NCI-H446 (cell line): ENCODE measurements around the gene EPHB1.
A peak's percentile ranks its signal among the peaks of the same experiment; 100 is the strongest.

Source experiments
- DNase-seq, 2 experiments: peaks; one replicate each; lab custom pipeline; 2025; lab: John Stamatoyannopoulos, UW

Gene EPHB1

GRCh38 chr3:134809427-134810051 is 14.5 kb downstream of the EPHB1 start:
- DNase-seq, result no peak

- DNase-seq, result no peak
These were observed 15.0 kb downstream of the EPHB1 start for GRCh38 chr3:134810052-134810435.

DNA sequence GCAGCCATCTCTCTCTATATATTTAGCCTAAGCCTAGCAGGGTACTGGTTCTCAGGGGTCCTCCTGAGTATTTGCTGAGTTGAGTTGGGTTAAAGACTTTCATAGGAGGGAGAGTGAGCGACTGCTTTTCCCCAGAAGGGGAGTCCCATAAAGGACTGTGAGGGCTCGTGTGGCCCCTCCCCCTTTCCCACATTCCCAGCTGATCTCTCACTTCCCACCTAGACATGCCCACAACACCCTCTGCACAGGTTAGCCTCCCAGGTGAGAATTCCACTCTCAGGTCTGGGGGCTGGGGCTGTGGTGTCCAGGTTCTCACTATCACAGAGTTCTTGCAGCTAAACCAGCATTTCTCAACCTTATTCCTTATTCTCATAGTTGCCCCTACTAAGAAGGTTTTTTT is 15.8 kb downstream of the EPHB1 start:
- no peak for DNase-seq

- no peak for DNase-seq
These were observed 18.6 kb downstream of the EPHB1 start for GRCh38 chr3:134813618-134814017.

- DNase-seq, result no peak
These were observed 20.5 kb downstream of the EPHB1 start for GRCh38 chr3:134815519-134815918.

GRCh38 chr3:134816623-134817022 is 21.6 kb downstream of the EPHB1 start:
- no peak for DNase-seq

GRCh38 chr3:134817297-134817696 is 22.2 kb downstream of the EPHB1 start:
- no peak for DNase-seq

GRCh38 chr3:134820994-134821393 is 25.9 kb downstream of the EPHB1 start:
- no peak for DNase-seq

GRCh38 chr3:134822090-134822489 is 27.0 kb downstream of the EPHB1 start:
- no peak for DNase-seq

GRCh38 chr3:134823679-134824078 is 28.6 kb downstream of the EPHB1 start:
- peak; percentile 25 to 72 for DNase-seq

DNA sequence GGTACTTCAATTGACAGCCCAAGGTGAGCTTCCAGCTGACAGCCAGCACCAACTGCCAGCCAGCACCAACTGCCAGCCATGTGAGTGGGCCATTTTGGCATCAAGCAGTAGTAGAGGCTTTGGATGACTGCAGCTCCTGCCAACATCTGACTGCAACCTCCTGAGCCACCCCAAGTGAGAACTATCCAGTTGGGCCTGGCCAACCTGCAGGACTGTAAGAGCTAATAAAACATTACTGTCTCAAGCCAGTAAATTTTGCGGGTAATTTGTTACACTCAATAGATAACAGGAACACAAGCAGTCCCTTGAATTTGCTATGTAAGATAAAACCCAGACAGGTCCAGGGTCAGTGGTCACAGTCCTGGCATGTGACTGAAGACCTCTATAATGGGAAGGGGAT is 29.7 kb downstream of the EPHB1 start:
- DNase-seq, result peak; percentile 73 to 93

DNA sequence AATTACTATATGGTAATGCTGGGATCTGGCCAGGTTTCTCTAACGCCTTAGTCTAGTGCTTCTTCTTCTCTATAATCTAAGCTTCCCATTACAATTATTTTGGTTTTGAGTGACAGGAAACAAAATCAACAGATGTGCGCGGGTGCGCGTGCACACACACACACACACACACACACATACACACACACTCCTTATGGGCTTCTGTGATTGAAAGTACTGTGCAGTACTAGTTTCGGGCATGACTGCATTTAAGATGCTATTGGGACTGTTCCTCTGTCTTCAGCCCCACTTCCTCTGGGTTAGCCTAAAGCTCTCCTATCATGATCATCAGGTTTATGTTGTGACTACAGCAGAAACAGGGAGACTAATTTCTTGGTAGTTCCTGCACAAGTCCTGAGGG is 32.2 kb downstream of the EPHB1 start:
- DNase-seq, result no peak

DNA sequence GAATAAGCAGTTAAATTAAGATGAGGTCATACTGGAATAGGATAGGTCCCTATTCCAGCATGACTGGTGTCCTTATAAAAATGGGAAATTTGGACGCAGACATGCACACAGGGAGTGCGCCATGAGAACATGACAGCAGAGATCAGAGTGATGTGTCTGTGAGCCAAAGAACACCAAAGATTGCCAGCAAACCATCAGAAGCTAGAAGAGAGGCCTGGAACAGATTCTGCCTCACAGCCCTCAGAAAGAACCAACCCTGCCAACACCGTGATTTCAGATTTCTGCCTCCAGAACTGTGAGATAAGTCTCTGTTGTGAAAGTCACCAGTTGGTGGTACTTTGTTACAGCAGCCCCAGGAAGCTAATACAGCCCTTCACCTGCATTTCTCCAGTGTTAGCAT is 34.7 kb downstream of the EPHB1 start:
- DNase-seq, result peak; percentile 80 to 84

GRCh38 chr3:134832585-134832984 is 37.5 kb downstream of the EPHB1 start:
- no peak for DNase-seq

- no peak for DNase-seq
These were observed 38.5 kb downstream of the EPHB1 start for GRCh38 chr3:134833453-134834163.

- peak; percentile 27 to 37 for DNase-seq
These were observed 41.9 kb downstream of the EPHB1 start for GRCh38 chr3:134836921-134837320.

DNA sequence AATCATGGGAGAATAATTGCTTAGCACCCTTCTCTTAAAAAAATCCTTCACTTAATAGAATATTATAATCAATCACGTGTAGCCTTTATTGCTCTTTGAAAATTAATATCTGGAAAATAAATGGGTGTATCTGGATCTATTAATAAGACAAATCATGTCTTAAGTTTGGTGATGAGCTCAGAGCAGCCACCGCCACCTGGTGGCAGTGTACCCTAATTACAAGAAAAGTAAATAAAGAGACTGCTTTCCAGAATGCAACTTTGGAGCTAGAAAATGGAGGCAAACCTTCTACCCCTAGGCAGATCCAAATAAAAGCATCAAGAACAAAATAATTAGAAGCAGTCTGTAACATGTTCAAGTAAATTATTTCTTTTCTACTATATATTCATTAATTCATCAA is 43.5 kb downstream of the EPHB1 start:
- DNase-seq, result no peak

GRCh38 chr3:134839422-134839821 is 44.4 kb downstream of the EPHB1 start:
- no peak for DNase-seq

DNA sequence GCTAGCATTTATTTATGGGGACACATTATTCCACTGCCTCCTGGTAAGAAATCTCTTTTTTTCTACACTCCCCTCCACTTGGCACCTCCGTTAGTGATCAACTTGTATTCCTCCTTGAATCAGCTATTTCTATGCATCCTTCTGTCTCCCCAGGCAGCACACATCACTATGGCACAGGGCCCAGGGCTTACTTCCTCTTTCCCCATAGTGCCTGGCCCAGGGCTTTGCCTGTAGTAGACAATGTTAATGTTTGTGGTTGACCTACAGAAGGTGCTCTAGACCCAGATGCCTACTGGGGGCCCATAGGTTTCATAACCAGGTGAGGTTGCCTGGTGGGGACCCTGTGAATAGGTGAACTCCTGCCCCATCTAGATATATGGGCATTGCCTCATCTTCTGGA is 44.9 kb downstream of the EPHB1 start:
- DNase-seq, result no peak

DNA sequence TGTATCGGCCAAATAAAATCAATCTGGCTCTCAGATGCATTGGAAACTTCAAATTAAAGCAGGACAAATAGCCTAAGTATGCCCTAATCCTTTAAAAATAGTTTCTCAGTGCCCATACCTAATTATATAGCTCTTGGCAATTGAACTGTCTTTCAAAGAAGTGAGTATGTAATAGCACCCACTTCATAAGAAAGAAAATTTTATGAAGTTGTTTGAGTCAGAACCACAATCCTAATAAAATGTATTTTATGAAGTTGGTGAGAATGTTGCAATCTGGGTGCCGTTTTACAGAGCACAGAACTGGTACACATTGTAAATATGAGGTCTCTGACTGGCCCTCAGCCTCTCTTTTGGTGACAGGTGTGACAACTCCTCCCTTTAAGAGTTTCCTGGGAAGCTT is 45.4 kb downstream of the EPHB1 start:
- DNase-seq, result no peak

DNA sequence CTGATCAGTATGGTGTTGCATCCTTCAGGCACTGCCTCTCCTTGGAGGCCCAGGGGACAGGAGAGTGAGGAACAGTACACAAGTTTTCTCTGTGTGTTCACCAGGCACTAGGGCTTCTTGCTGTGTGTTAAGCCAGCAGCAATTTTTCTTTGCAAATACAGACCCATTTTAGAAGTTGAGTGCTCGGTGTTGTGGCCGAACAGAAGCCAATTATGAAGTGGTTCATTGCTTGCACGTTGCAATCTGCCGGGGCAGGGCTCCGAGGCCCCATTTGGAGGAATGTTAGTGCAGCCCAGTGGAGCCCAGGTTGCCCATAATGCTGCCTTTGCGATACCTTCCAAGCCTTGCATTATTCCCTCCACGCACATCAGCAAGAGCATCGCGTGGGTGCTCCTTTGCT is 51.0 kb downstream of the EPHB1 start:
- no peak for DNase-seq

DNA sequence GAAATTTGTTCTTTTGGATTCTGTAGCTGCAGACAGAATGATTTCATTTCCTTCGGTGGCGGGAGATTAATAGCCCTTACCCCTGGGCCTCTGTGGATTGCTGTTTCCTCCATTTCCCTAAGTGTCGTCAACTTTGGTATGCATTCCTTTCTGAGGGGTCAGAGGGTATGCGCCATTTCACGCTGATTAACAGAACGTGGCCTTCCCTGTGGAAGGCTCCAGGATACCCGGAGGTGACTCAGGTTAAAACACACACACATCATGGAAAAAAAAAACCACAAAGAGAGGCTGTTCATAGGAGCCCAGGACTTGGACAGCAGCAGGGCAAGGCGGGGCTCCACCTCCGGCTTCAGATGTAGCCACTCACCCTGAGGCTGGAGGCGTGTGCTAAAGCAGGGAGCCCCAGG is 51.9 kb downstream of the EPHB1 start:
- no peak for DNase-seq

GRCh38 chr3:134847349-134847748 is 52.3 kb downstream of the EPHB1 start:
- no peak for DNase-seq

- no peak for DNase-seq
These were observed 54.5 kb downstream of the EPHB1 start for GRCh38 chr3:134849561-134849960.
